NCI-H2227 (cell line): ENCODE results near the gene SEC16A.
A peak's percentile ranks its signal among the peaks of the same experiment; 100 is the strongest.

Experiments
- DNase-seq: peaks from one replicate; lab custom pipeline; 2025; ENCODE audit not compliant: unreplicated experiment; lab: John Stamatoyannopoulos, UW

The SEC16A gene

DNA sequence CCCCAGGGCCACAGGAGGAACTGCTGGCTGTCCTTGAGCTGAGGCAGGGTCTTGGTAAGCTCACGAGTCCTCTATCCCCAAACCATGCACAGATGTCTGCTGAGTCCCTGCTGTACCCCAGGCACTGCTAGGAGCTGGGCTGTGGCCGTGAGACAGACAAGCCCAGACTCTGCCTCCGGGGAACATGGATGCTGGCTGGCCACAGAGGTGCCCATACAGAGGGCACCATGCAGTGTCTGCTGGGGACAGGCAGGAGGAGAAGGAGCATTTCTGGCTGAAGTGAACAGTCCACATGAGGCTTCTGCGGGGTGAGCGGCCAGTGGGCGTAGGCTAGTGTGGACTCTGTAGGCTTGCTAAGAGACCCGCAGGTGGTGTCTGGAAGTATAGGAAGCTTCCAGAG, 4.8 kb upstream of the SEC16A start:
- DNase-seq: no peak

DNA sequence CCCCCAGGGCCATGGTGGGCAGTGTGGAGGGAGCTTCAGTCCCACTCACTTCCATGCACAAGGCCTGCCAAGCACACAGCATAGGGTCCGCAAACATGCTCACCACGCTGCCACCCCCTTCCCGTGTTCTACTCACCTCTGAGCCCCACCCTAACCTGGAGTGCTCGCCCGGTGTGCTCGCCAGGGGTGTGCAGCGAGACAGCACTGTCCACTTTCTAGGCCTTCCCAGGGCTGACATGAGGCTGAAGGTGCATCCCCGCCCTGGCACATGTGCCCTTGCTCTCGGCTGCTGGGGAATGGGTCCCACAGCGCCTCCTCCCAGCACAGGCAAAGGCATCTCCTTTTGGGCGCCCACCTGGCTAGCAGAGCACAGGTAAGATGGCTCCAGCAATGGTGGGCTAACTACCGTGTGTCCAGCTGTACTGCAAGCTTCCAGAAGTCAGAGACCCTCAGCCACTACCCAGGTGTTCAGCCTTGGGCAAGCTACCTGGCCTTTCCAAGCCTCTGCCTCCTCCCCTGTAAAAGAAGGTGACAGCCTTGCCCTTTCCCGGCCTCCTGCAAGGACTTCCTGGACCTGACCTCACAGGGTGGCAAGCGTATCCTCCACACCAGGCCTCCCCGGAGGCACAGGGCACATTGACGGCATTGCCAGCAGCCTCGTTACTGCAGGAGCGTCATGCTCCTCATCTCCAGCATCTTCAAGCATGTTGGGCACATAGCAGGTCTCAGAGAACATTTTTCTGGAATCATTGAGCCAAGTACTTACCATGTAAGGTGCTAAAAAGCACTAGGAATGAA, 4.2 kb upstream of the SEC16A start:
- no peak for DNase-seq

DNA sequence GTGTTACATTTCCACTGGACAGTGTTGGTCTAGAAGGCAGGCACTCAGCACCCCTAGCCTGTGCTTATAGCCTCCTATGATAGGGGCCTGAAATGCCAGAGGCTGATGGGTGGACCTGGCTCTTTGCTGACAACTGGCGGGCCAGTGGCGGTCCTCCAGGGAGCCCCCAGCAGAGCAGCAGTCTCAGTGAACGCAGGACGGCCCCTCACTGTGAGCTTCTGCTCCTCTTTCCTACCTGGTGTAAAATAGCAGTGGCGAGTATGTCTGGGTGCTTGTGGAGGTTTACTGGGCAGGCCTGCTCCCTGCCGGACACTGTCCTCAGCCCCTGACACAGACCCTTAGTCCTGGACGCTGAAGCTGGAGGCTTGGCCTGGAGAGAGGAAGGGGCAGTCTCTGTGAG, 3.3 kb upstream of the SEC16A start:
- DNase-seq: no peak

DNA sequence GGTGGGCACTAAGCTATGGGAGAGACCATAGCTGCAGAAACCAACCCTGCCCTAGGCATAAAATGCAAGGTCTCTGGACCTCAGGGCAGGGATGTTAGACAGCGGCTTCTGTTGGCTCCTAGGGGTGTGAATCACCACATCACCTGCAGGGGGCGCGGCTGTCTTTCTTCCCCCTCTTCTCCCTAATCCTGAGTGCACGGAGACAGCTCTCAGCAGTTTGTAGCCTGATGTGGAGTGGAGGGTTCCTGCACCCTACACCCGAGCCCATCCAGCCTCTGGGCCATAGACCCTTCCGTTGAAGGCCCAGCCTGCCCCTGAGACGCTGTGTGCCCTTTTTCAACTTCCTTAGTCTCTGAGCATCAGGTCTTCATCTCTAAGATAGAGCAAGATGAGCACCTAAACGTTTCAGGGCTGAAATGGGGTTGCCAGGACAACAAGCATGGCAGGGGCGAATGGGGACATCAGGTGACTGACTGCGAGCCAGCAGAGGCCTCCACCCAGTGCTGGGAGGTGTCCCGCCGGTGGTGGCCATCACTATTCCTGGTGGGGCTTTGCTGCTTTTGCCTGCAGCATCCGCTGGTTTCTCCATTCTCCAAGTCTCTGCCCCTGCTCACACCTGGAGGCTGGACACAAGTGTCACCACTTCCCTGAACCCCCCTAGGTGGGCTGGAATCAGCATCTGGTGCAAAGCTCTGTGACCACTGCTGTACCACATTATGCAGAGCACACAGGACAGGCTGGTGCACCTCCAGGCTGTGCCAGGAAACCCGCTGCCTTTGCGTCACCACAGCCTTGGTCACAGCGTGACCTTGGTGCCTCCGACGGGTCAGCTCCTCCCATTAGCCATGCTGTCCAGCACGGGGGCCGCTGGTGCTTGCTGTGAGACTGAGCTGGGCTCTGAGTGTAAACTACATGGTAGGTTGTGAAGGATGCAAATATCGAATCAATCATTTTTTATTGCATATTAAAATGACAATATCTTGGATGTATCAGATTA, 2.5 kb upstream of the SEC16A start:
- DNase-seq: peak; percentile 72

DNA sequence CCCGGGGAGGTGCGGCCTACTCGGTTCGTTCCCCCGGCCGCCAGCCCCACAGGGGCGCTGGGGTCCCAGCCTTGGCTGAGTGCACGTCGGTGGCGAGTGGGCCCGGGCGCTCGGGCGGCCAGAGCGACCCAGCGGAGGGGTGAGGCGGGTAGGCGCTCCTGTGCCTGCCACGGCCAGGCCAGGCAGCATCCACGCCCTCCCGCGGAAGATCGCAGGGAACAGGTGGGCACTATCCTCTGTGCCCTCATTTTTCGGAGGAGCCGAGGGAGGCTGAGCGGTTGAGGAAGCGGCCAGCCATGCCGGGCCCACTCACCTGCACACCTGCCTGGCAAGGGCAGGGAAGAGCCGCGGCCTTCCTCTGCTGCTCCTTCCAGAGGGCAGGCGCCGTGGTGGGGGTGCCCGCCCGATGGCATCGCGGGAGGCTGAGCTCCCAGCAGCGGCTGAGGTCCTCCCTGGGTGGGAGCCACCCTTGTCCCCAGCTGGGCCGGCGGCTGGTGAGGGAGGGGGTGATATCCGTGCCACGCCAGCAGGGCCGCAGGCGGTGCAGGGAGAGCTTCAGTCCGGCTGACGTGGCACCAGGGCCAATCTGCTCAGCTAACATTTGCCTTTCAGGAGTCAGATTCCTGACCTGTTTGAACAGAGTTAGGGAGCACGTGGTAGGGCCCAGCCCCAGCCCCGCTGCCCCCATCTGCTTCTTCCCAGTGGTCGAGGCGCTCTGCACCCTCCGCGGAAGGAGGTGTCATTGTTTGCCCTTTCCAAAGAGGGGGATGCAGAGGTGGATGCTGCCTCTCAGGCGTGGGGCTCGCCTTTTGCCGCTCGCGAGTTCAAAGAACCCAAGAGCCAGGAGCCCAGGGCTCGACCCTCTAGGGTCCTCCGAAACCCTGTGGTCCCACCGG, 1.6 kb upstream of the SEC16A start:
- DNase-seq: peak; percentile 34

DNA sequence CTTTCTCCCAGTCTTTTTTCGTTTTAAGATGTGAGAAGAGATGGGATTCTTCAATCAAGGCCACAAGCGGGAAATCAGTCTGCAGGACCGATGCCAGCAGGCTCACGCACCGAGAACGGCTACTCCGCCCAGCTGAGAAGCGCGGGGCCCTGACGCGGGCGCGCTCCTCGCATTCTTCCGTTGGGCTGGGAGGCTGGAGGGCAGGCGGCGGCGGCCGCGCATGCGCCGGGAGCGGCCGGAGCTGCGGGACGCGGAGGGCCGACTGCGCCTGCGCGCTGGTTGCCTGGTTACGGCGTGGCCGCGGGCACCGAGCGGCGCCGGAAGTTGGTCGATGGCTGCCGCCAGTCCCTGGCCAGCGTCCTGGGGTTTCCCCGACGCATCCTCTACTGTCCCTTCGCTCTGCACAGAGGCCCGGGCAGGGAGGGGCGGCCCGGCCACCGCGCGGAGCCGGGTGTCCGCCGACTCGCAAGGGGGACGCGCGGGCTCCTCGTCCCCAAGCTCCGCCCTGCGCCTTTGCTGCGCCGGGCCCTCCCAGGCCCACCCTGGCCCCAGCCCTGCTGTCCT, 831 bp upstream of the SEC16A start:
- peak; percentile 93 for DNase-seq

DNA sequence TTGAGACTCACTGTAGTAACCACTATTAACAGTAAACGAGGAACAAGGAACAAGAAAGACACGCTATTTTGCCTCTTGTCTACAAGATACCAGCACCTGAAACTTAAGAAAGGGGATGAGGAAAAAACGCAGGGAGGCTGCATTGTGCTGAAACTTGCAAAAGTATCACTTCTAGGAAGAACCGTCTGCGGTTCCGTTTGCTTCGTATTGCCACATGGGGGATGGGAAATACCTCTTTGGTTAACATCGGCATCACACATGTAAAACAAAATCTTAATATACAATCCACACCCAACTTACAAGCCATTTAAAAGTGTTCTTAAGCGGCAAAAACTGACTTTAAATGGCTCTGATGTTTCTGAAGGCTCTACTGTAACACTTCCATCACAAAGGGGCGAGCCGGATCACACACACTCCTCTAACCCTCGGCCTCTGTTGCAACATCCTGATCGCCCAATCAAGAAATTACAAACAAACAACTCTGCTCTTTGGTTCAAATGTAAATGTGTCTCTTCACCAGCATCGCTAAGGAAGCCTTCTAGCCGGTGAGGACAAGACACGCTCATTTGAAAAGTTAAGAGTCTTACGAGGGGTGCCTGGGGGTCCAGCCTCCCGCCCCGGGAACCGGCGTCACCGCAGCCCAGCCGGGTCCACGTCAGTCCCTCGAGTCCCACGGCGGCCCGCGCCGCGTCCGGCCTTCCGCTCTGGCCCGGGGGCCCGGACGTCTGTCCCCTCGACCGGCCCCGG, 621 bp downstream of the SEC16A start:
- DNase-seq: peak; percentile 39

DNA sequence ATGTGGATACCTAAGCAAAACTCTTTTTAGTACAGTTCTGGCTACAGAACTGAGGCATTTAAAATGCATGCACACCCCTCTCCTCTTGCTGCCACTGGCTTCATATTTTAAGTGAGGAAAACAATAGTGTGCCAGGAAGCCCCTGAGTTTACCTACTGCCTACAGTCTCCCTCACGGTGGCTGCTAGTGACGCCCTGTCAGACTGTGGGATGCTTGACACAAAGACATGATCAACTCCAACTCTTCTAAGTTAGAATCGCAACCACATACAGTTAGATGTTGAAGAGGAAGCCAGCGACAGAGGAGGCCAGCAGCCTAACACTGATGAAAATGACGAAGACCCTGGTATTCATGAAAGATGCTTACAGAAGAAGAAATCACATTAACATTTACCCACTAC, 1.3 kb downstream of the SEC16A start:
- DNase-seq: no peak

DNA sequence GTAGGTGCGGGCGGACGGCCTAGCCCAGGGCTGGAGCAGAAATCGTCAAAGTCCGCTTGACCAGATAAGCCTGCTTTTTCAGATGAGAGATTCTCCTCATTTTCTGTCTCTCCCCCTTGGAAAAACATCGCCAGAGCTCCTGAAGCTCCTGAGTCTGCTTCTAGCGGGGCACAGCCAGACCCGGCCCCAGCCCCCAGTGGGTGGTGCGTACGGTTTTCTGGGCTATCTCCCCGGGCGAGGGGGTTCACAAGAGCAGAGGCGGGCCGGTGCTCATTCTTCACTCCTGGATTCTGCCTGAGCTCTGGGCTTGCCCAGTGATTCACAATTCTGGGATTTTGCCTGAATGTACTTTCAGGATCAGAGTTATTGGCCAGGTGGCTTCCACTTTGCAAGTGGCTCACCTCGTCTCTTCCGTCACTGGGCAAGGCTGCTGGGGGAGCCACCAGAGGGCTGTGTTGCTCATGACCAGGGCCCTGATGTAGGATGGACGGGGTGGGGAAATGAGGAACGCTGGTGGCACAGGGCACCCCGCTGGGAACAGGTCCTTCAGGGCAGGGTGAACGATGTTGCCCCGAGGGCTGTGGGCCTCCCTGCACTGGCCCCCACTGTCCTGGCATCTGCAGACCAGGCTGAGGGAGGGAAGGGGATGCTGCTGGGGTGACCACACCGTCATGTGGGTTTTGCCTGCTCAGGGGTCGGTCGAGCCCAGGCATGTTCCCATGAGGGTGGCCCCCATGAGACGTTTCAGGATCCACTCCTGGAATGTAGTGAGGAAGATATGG, 6.3 kb downstream of the SEC16A start:
- DNase-seq: no peak

DNA sequence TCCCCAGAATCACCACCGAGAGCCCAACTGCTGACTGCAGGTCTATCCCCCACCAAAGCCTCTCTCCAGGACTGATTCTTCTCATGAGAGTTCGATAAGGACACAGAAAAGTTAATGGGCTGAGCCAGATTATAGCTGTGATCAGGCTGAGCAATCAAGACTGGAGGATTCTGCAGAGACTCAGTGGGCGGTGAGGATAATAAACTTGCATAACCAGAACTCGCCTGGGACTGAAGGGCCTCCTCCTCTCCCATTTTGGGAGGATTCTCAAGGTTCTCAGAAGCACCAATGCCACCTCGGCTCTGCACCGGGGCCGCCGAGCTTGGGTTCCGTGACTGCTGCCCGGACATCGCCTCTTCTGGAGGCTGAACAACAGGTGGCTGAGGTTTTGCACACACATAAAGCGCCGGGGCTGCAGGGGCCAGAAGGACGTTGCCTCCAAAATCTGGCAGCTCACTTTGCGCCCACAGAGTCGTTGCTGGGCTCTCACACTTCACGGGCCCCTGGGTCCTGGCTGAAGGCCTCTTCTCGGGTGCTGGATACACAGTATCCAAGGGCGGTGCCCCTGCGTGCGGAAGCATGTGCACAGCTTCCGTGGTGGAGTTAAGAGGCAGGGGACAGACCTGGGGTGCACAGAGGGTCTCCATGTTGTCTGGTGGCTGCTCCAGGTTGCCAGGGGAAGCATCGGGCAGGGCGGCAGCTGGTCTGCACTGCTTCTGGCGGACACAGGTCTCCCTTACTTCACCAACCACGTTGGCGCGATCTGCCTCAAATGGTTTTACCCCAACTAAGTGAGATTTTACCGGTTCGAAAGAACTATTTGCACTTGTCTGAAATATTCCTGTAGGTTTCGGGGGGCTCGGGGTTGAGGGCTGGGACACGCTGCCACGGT, 7.6 kb downstream of the SEC16A start:
- no peak for DNase-seq

DNA sequence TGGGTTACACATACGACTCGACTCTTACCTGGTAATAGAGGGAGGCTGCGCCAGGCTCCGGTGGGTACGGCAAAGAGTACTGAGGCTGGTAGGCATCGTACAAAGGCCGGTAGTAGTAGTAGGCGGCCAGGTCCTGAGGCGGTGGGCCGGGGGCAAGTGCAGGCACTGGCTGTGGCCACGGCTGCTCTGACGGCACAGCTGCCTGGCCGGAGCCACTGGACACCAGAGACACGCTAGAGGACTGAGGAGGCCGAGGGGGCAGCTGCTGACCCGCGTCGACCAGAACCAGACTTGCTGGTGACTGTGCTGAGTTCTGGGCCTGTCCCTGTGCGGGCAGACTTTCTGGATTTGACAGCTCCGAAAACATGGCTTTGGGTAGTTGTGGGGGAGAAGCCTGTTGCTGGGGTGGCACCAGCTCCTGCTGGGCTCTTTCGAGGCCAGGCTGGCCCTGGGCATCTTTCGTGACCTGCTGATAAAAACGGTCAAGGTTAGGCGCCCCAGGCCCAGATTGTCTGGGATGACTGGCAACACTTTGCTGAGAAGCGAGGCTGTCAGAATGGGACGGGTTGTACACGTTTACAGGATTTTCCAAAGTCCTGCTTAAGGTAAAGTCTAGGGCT, 8.7 kb downstream of the SEC16A start:
- DNase-seq: no peak

DNA sequence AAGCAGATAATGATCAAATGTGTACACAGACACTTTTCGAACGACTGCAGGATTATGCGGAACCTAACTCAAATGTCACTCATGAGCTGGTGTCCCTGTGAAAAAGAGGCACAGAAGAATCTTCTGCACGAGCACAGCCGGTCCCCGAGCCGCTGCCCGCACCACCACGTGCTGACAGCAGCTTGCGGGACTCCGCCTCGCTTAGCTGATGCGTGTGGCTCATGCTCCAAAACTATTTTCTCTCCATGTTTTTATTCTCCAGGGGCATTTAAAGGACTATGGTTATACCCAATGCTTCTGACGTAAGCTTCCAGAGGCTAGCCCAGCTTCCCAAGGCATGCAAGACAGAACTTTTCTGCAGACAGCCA, 9.5 kb downstream of the SEC16A start:
- DNase-seq: no peak

DNA sequence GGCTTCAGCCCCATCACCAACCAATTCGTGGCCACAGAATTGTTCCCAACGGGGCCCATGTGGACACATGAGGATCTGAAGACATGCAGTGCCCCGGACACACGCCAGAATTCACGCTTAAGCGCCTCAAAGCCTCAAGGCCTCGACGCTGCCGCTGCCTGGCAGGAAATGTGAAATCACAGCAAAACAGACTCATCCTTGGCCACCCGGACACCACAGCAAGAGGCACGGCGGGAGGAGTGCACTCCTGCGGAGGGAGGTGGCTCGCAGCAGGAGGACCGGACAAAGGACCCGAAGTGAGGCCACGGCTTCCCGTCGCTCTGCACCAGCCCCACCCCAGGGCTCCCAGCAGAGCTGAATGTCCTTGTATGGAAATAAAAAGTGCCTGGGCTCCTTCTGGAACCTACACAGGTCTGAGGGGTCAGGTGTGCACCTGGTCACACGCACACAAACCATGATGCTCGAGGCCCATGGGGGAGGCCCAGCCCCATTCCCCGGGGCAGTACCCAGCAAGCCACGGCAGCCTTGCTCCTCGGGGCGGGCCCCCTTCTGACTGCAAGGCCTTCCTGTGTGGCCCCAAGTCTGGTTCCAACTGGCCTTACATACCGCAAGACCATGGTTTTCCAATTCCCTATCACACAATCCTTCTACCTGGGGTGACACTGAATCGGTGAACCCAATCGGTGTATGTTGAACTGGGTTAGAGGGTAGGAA, 10.0 kb downstream of the SEC16A start:
- no peak for DNase-seq

DNA sequence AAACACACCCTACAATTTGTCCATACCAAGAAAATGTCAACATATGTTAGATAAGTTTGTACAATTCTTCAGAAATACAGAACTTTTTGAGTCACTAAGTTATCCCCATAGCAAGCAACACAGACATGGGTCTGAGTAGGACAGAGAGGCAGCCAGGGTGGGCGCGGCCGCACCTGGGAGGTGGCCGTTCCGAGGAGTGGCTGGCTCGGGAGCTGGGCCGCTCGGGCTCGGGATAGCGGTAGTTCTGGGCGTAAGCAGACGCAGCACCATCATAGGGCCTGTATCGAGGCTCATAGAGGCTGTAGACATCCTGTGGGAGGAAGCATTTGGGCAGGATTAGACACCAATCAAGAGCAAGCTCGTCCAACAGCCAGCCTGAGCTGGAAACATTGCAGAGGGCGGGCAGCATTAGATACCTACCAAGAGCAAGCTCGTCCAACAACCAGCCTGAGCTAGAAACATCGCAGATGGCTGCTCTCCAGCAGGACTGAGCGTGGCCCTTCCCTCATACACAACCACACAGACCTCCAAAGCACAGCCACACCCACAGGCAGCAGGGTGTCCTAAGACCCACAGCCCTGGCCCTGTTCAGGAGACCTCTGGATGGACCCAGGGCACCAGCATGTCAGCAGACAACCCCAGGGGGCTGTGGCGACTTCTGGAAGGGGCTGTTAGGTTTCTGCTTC, 10.9 kb downstream of the SEC16A start:
- DNase-seq: no peak

DNA sequence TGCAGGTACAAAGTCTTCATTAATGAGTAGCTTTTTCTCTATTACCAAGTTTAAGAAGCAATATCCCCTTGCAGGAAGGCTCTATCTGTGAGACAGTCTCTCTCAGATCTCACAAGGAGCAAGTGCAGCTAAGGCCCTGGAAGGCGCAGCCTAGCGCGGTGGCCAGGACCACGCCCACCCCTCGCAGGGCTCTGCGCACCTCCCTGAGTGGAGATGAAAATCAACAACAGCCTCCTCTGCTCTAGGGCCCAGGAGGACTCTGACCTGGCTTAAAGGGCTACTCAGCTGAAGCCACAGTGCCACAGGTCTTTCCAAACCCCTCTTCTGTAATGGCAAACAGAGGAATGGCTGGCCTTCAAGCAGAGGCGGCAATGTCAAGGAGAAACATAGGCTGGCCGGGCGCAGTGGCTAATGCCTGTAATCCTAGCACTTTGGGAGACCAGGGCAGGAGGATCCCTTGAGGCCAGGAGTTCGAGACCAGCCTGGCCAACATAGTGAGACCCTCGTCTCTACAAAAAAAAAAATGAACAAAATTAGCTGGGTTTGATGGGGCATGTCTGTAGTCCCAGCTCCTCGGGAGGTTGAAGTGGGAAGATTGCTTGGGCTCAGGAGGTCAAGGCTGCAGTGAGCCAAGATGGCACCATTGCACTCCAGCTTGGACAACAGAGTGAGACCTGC, 11.9 kb downstream of the SEC16A start:
- DNase-seq: peak; percentile 41

DNA sequence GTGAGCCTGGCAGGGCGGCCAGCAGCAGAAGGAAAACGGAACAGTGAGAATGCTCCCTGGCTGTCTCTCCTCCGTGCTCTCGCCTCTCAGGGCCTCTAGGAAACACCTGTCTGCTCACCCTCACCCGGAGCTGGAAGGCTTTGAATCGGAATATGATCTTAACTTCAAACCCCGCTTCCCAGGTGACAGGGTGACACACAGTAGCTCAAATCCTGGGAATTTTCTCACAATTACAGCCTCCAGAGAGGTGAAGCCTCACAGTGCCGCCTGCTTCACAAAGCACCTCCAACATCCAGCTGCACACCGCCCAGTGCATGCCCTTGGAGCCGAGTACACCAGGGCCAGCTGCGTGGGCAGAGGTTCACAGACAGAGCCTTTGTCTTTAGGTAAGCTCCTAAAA, 12.5 kb downstream of the SEC16A start:
- no peak for DNase-seq
